Left ventricle myocardium inferior (tissue), 1 donor: ENCODE data around the gene MRTFB. TPM values are rescaled to one million over a fixed set of nuclear protein-coding genes. Genes with fewer than 3 reads are reported as not detected.

Experiments
- DNase-seq: peaks from one replicate; pipeline ENCODE4 v3.0.0-alpha.2; 2020
- H3K27ac ChIP-seq: fragments of 200-600 bp; replicated peaks from 2 replicates; pipeline ENCODE4 v1.8.0; 2021
- H3K27me3 ChIP-seq: fragments of 200-600 bp; 2 replicates; pipeline ENCODE4 v1.8.0; 2021; ENCODE audit warnings: low read depth
- H3K36me3 ChIP-seq: fragments of 200-600 bp; 2 replicates; pipeline ENCODE4 v1.8.0; 2021
- H3K4me1 ChIP-seq: fragments of 200-600 bp; 2 replicates; pipeline ENCODE4 v1.8.0; 2021
- H3K4me3 ChIP-seq: fragments of 200-600 bp; 2 replicates; pipeline ENCODE4 v1.8.0; 2021; ENCODE audit warnings: mild to moderate bottlenecking, moderate library complexity
- H3K9me3 ChIP-seq: fragments of 200-600 bp; replicated peaks from 2 replicates; pipeline ENCODE4 v1.8.0; 2021
- CTCF ChIP-seq: fragments of 200-600 bp; IDR thresholded peaks from 2 replicates; pipeline ENCODE4 v1.8.0; 2021; ENCODE audit warnings: antibody characterized with exemption, mild to moderate bottlenecking, borderline replicate concordance
- intact Hi-C: fragments of 100-400 bp; cut with micrococcal nuclease; formaldehyde crosslinking; loops from one replicate; pipeline ENCODE4 v1.11.0; 2022
- total RNA-seq: library from RNA; stranded (reverse); fragmentation: NEBNext Ultra II Directional; extraction: Animal tissue kit (Norgen Biotek cat#: 25700); gene quantifications from one replicate; pipeline ENCODE4 v1.2.1, GENCODE V29; 2021
- donor health status: DM: no; HTN: yes; CAD: no; lungs with severe emphysema.

The MRTFB gene
- total RNA-seq, 1 donor from 2014 or later = 24.3 TPM

- no peak for TF ChIP-seq CTCF
- DNase-seq = no peak
Observed at GRCh38 chr16:14131774-14132695, 60.9 kb downstream of the MRTFB start.

GRCh38 chr16:14132696-14133048 is 61.6 kb downstream of the MRTFB start:
- intact Hi-C loops = no loop called here
- peaks cover 15% of the 10 kb centered on the region for H3K4me1 ChIP-seq
- DNase-seq = no peak
- H3K9me3 ChIP-seq = no peaks in the 10 kb centered on the region
- no peak overlapping the region for H3K27ac ChIP-seq
- TF ChIP-seq CTCF = no peak
- H3K27me3 ChIP-seq = no peaks in the 10 kb centered on the region
- H3K4me3 ChIP-seq = no peak overlapping the region
- H3K36me3 ChIP-seq = no peaks in the 10 kb centered on the region

More at GRCh38 chr16:14131774-14132695, 60.9 kb downstream of the MRTFB start:
- H3K27me3 ChIP-seq = no peaks in the 10 kb centered on the region
- no peaks in the 10 kb centered on the region for H3K9me3 ChIP-seq
- H3K4me3 ChIP-seq = no peak overlapping the region
- no peak overlapping the region for H3K27ac ChIP-seq
- intact Hi-C loops = no loop called here
- H3K36me3 ChIP-seq = no peaks in the 10 kb centered on the region
- H3K4me1 ChIP-seq = peaks cover 15% of the 10 kb centered on the region

- H3K4me3 ChIP-seq = no peak overlapping the region
- no peak overlapping the region for H3K27ac ChIP-seq
- DNase-seq = no peak
- peaks cover 5% of the 10 kb centered on the region for H3K4me1 ChIP-seq
- intact Hi-C loops = no loop called here
- H3K36me3 ChIP-seq = no peaks in the 10 kb centered on the region
- no peak for TF ChIP-seq CTCF
- H3K27me3 ChIP-seq = no peaks in the 10 kb centered on the region
- H3K9me3 ChIP-seq = no peaks in the 10 kb centered on the region
Observed at GRCh38 chr16:14133907-14134306, 62.8 kb downstream of the MRTFB start.

- Histone ChIP-seq H3K36me3 (peaks cover 5% of the 10 kb centered on the region), H3K27me3 (no peaks in the 10 kb centered on the region), H3K9me3 (no peaks in the 10 kb centered on the region), H3K4me3 (no peak overlapping the region), H3K27ac (no peak overlapping the region), H3K4me1 (no peaks in the 10 kb centered on the region)
- no peak for DNase-seq
- no peak for TF ChIP-seq CTCF
- intact Hi-C loops = no loop called here
Observed at GRCh38 chr16:14135704-14136103, 64.6 kb downstream of the MRTFB start.

- Histone ChIP-seq H3K27ac (no peak overlapping the region), H3K4me3 (no peak overlapping the region), H3K9me3 (no peaks in the 10 kb centered on the region), H3K27me3 (no peaks in the 10 kb centered on the region), H3K36me3 (peaks cover 16% of the 10 kb centered on the region), H3K4me1 (no peaks in the 10 kb centered on the region)
- TF ChIP-seq CTCF = no peak
- DNase-seq = no peak
- intact Hi-C loops = no loop called here
Observed at GRCh38 chr16:14139872-14140271, 68.8 kb downstream of the MRTFB start.
